Lower leg skin (tissue), 4 donors: Measurements from ENCODE around the gene ITGAD. TPM values are rescaled to one million over a fixed set of nuclear protein-coding genes. Genes with fewer than 3 reads are reported as not detected.

Experiments
- DNase-seq, 2 donors: peaks; one replicate each; pipeline ENCODE4 v3.0.0-alpha.2; 2019; ENCODE audit warnings: low spot score in 2 of 2
- H3K4me3 ChIP-seq: fragments of 200-600 bp; sonication (generic); 2 replicates; pipeline ENCODE4 v1.5.1; 2017; ENCODE audit warnings: mild to moderate bottlenecking, low read depth; ENCODE audit not compliant: poor library complexity, severe bottlenecking
- CTCF ChIP-seq, 3 donors: fragments of 450-650 bp; IDR thresholded peaks; one replicate each; pipeline ENCODE4 v1.5.1; 2016; ENCODE audit warnings: antibody characterized with exemption in 3 of 3, mild to moderate bottlenecking in 3 of 3, moderate library complexity in 2 of 3
- POLR2A ChIP-seq, 2 donors: fragments of 450-650 bp; IDR thresholded peaks; one replicate each; pipeline ENCODE4 v1.6.1; 2016 to 2017; ENCODE audit warnings: antibody characterized with exemption in 2 of 2, mild to moderate bottlenecking in 1 of 2, moderate library complexity in 1 of 2
- WGBS, 2 donors: methylation state at CpG; one replicate each; pipeline ENCODE4 v1.1.5; 2018; 5-methylcytosine and 5-hydroxymethylcytosine counted together
- intact Hi-C: fragments of 100-400 bp; cut with DNase I; formaldehyde crosslinking; loops from one replicate; pipeline ENCODE4 v1.15.0; 2023; ENCODE audit warnings: low total_unique reads
- total RNA-seq, 4 donors: library from RNA; depleted of rRNA; stranded (reverse); fragments of >200 nt; gene quantifications; one replicate each; pipeline ENCODE4 v1.1.0, GENCODE V29; 2016

ITGAD gene
- total RNA-seq, 4 donors from 2014 or later, result not detected

- DNase-seq, result peak; percentile 97 to 99
- TF ChIP-seq CTCF (IDR thresholded peaks at IDR 0.05) (peak in 1 of 3 donors; percentile 6), POLR2A (IDR thresholded peaks at IDR 0.05) (peak in 1 of 2 donors; percentile 44)
- intact Hi-C loops, result no loop called here
- H3K4me3 ChIP-seq, result peak within 1 kb of the TSS; percentile 77
- 0 to 1% methylated on average over 34 to 63 of the region's 91 CpGs for WGBS, 2 donors
Measured at GRCh38 chr16:31458844-31459686, 65.9 kb downstream of the ITGAD start, which contains the start of gene ARMC5. TSS of gene ARMC5 (plus strand) at chr16:31459501. CDS start at chr16:31459525, 24 bp downstream.

- H3K4me3 ChIP-seq, result peak overlapping the region; percentile 77
- intact Hi-C loops, result no loop called here
- peak; percentile 100 for DNase-seq
- 2 to 3% methylated on average over 34 to 60 of the region's 61 CpGs for WGBS, 2 donors
- TF ChIP-seq CTCF (IDR thresholded peaks at IDR 0.05) (no peak), POLR2A (IDR thresholded peaks at IDR 0.05) (no peak)
Measured at GRCh38 chr16:31459687-31460581, 66.8 kb downstream of the ITGAD start.

- H3K4me3 ChIP-seq, result no peak overlapping the region
- no peak for DNase-seq
- TF ChIP-seq POLR2A (IDR thresholded peaks at IDR 0.05) (no peak), CTCF (IDR thresholded peaks at IDR 0.05) (no peak)
- 34 to 35% methylated on average over 8 of the region's 8 CpGs for WGBS, 2 donors
- intact Hi-C loops, result no loop called here
Measured at GRCh38 chr16:31460582-31461002, 67.5 kb downstream of the ITGAD start.

- TF ChIP-seq CTCF (IDR thresholded peaks at IDR 0.05) (no peak), POLR2A (IDR thresholded peaks at IDR 0.05) (no peak)
- no peak overlapping the region for H3K4me3 ChIP-seq
- WGBS, 2 donors, result 86 to 87% methylated on average over 10 of the region's 10 CpGs
- intact Hi-C loops, result no loop called here
- no peak for DNase-seq
Measured at GRCh38 chr16:31461201-31461920, 68.2 kb downstream of the ITGAD start.
